ENCODE data around the gene ZNF628. TPM values are rescaled to one million over a fixed set of nuclear protein-coding genes. Genes with fewer than 3 reads are reported as not detected.

The ZNF628 gene
- total and polyA plus RNA-seq, 2 of the 4 experiments (the other 2 are of a cell fraction), result 0.18 to 1.9 TPM

- dilution Hi-C loops (cut with HindIII; ENCODE audit: low sequenced_read_pairs, unreplicated experiment), result no loop called here
- peaks cover 5 to 31% of the 10 kb centered on the region in 2 experiments for H3K79me1 ChIP-seq (ENCODE audit: low read depth in 1 of 2, low read length in 2 of 2)
- ChIA-PET CTCF (interaction anchor here (0.5 to 1.0 kb wide), 2 partner anchors 13 to 121 kb away, joined by 3 read pairs; no protein-coding TSS in a partner anchor), POLR2A (ENCODE audit: unreplicated experiment) (no interaction called here)
- intact Hi-C loops (cut with micrococcal nuclease), result no loop called here
- peak overlapping the region; percentile 27; the same call in 1 of the 2 replicates for H2AK5ac ChIP-seq (ENCODE audit: low read depth, low read length)
- no peak overlapping the region; the same call in 2 of the 3 replicates for H2BK15ac ChIP-seq (ENCODE audit: low read depth, low read length)
- no TSS peak for BruUV-seq (replicated peaks)
- H2BK20ac ChIP-seq (ENCODE audit: low read depth, low read length), result no peak overlapping the region
- H3K9me1 ChIP-seq (ENCODE audit: insufficient read depth, low read length), result peaks cover 7% of the 10 kb centered on the region
- H2AK9ac ChIP-seq (replicated peaks; ENCODE audit: low read depth, low read length, poor library complexity), result peak overlapping the region; percentile 61
- 0 out of 2 replicates have a peak, but pooled peaks cover 4% of the 10 kb centered on the region for H4K20me1 ChIP-seq (ENCODE audit: insufficient read depth, low read length)
- no peak overlapping the region for H4K91ac ChIP-seq (ENCODE audit: insufficient read depth, low read depth, low read length)
- no peak for ATAC-seq (ENCODE audit: low read depth)
- H3K9me3 ChIP-seq (ENCODE audit: control insufficient read depth, insufficient read depth, low read length), result no peaks in the 10 kb centered on the region
- DNase-seq, result no peak
- no peak overlapping the region for H3K56ac ChIP-seq (ENCODE audit: extremely low read depth, insufficient read depth, low read length)
- no peak overlapping the region for H2BK5ac ChIP-seq (ENCODE audit: low read depth, low read length, poor library complexity, severe bottlenecking)
- in situ Hi-C loops (cut with MboI; ENCODE audit: low sequenced_read_pairs), result loop anchor here (25.0 kb wide), 1 partner anchor 1028 kb away; the partner anchor contains the start of genes CDC42EP5 and LENG9
- no peak overlapping the region for H3K27ac ChIP-seq (ENCODE audit: insufficient read depth, low read length)
- H3K9ac ChIP-seq (ENCODE audit: low read depth, low read length), result no peak overlapping the region
- TF ChIP-seq MAZ (IDR thresholded peaks at IDR 0.05; ENCODE audit: borderline replicate concordance, low read depth, low read length) (no peak), RAD21 (IDR thresholded peaks at IDR 0.05; ENCODE audit: low read length) (no peak), RFX5 (IDR thresholded peaks at IDR 0.05; ENCODE audit: low read depth, low read length) (no peak), BHLHE40 (IDR thresholded peaks at IDR 0.05; ENCODE audit: low read depth, low read length) (no peak), RCOR1 (IDR thresholded peaks at IDR 0.05; ENCODE audit: insufficient replicate concordance, low read length) (no peak), MAFK (IDR thresholded peaks at IDR 0.05; ENCODE audit: low read depth, low read length) (no peak), CTCF (conservative IDR thresholded peaks at IDR 0.05; ENCODE audit: low read depth, low read length) (no peak), FOS (IDR thresholded peaks at IDR 0.05; ENCODE audit: low read depth, low read length) (no peak), NFE2L2 (IDR thresholded peaks at IDR 0.05; ENCODE audit: low read depth, low read length) (no peak)
- H3K23ac ChIP-seq (ENCODE audit: low read depth, low read length), result no peak overlapping the region
- H3K4ac ChIP-seq (ENCODE audit: low read depth, low read length), result peak overlapping the region; percentile 35; the same call in 1 of the 2 replicates
- H3K27me3 ChIP-seq (ENCODE audit: control insufficient read depth, insufficient read depth, low read length), result no peaks in the 10 kb centered on the region
- H3K14ac ChIP-seq (replicated peaks; ENCODE audit: low read depth, low read length), result no peak overlapping the region
- no peak overlapping the region for H4K5ac ChIP-seq (ENCODE audit: low read depth, low read length)
- H4K8ac ChIP-seq (ENCODE audit: low read depth in 2 of 2, low read length in 2 of 2), result no peak overlapping the region
- H3K36me3 ChIP-seq (ENCODE audit: control insufficient read depth, insufficient read depth, low read length), result no peaks in the 10 kb centered on the region
- no peak overlapping the region for H3K18ac ChIP-seq (ENCODE audit: low read depth, low read length)
- no peak overlapping the region for H3K4me2 ChIP-seq (ENCODE audit: low read depth, low read length)
- WGBS, 2 experiments (ENCODE audit: extremely low coverage in 2 of 2, insufficient read length in 1 of 2), result 81% methylated on average over 14 of the region's 52 CpGs; no CpG with 5 or more reads in 1 of the 2 experiments
- peaks cover 45% of the 10 kb centered on the region for H3K4me1 ChIP-seq (ENCODE audit: control insufficient read depth, insufficient read depth, low read length)
- H3K4me3 ChIP-seq (ENCODE audit: insufficient read depth, low read depth, low read length), result no peak overlapping the region
- H2BK120ac ChIP-seq (ENCODE audit: low read depth, low read length), result no peak overlapping the region
- H2AFZ ChIP-seq (replicated peaks; ENCODE audit: low read length, poor library complexity), result peak overlapping the region; percentile 72
Measured at GRCh38 chr19:55490478-55491432, 14.3 kb downstream of the ZNF628 start.
